Right cardiac atrium (tissue), 5 donors: ENCODE data around the gene ADGRF5. TPM values are rescaled to one million over a fixed set of nuclear protein-coding genes. Genes with fewer than 3 reads are reported as not detected.

ENCODE experiments used
- ATAC-seq, 2 donors: fragments of 200-7000 bp; cut with Tn5 transposase; one replicate each; pipeline versions ENCODE4 v1.8.0 to v1.9.1; 2020; ENCODE audit warnings: moderate library complexity in 2 of 2, mild to moderate bottlenecking in 1 of 2
- DNase-seq, 3 donors: peaks; one replicate each; pipeline ENCODE4 v3.0.0-alpha.2; 2020
- H3K27ac ChIP-seq: one replicate; pipeline ENCODE4 v1.5.1; 2013; ENCODE audit warnings: mild to moderate bottlenecking, low read length, control low read depth, moderate library complexity
- H3K27me3 ChIP-seq: one replicate; pipeline ENCODE4 v1.6.1; 2013; ENCODE audit not compliant: control insufficient read depth, insufficient read depth
- H3K4me1 ChIP-seq: one replicate; pipeline ENCODE4 v1.6.1; 2013; ENCODE audit warnings: low read length; ENCODE audit not compliant: control insufficient read depth, insufficient read depth
- H3K4me3 ChIP-seq: one replicate; pipeline ENCODE4 v1.5.1; 2013; ENCODE audit warnings: low read length, control low read depth
- H3K9me3 ChIP-seq: one replicate; pipeline ENCODE4 v1.6.1; 2013; ENCODE audit warnings: low read length; ENCODE audit not compliant: control insufficient read depth
- WGBS: extraction: QIAGEN DNeasy Blood & Tissue Kit; methylation state at CpG from one replicate; pipeline ENCODE4 v1.1.7; 2013; 5-methylcytosine and 5-hydroxymethylcytosine counted together
- intact Hi-C, 4 donors: fragments of 100-400 bp; cut with DNase I; formaldehyde crosslinking; loops; one replicate each; pipeline versions ENCODE4 v1.11.0 to v1.14.0; 2022 to 2023
- polyA plus RNA-seq: library from polyadenylated mRNA; stranded (reverse); fragments of 200-250 nt; gene quantifications from one replicate; pipeline ENCODE4 v1.2.3, GENCODE V29; 2013
- total RNA-seq, 4 donors: library from RNA; stranded (reverse); fragmentation: NEBNext Ultra II Directional; extraction: Animal tissue kit (Norgen Biotek cat#: 25700); gene quantifications; one replicate each; pipeline ENCODE4 v1.2.1, GENCODE V29; 2021
- donor health status: healthy with polysubstance abuse.
- donor health status: DM: no; HTN: yes; CAD: no.
- donor health status: DM: no; HTN: no; CAD: no.
- donor health status: DM: no; HTN: yes; CAD: no; lungs with severe emphysema.
- donor health status: DM: yes; HTN: yes; CAD: no.

Gene ADGRF5
- total and polyA plus RNA-seq, 5 donors: 23.9 to 61.9 (median 38.1) TPM

- 68% methylated on average over 4 of the region's 4 CpGs for WGBS
- no peak overlapping the region for H3K4me3 ChIP-seq
- DNase-seq (no peak), ATAC-seq (peak in 1 of 2 donors; percentile 58)
- H3K9me3 ChIP-seq: no peaks in the 10 kb centered on the region
- intact Hi-C loops: loop anchor here in 1 of 4 donors (10.0 kb wide), 1 partner anchor 70 kb away; no protein-coding TSS in a partner anchor
- H3K27ac ChIP-seq: no peak overlapping the region
- peaks cover 2% of the 10 kb centered on the region for H3K4me1 ChIP-seq
- H3K27me3 ChIP-seq: no peaks in the 10 kb centered on the region
These were observed 7.4 kb downstream of the ADGRF5 start for GRCh38 chr6:46914279-46914810.

- DNase-seq (no peak), ATAC-seq (peak; percentile 57 to 89)
- Histone ChIP-seq H3K27me3 (no peaks in the 10 kb centered on the region), H3K4me3 (no peak overlapping the region), H3K4me1 (no peaks in the 10 kb centered on the region), H3K27ac (peak overlapping the region; percentile 61), H3K9me3 (no peaks in the 10 kb centered on the region)
- 39% methylated on average over 2 of the region's 2 CpGs for WGBS
- intact Hi-C loops: no loop called here
These were observed 12.4 kb downstream of the ADGRF5 start for GRCh38 chr6:46909371-46909770.

GRCh38 chr6:46906776-46907175 lies 15.0 kb downstream of the ADGRF5 start:
- H3K4me1 ChIP-seq: peaks cover 6% of the 10 kb centered on the region
- 89% methylated on average over 3 of the region's 3 CpGs for whole genome bisulfite sequencing
- ATAC-seq (no peak), DNase-seq (no peak)
- intact Hi-C loops: no loop called here
- H3K9me3 ChIP-seq: no peaks in the 10 kb centered on the region
- no peaks in the 10 kb centered on the region for H3K27me3 ChIP-seq
- no peak overlapping the region for H3K4me3 ChIP-seq
- no peak overlapping the region for H3K27ac ChIP-seq

GRCh38 chr6:46904117-46904516 lies 17.6 kb downstream of the ADGRF5 start:
- 71% methylated on average over 3 of the region's 3 CpGs for WGBS
- no peak overlapping the region for H3K4me3 ChIP-seq
- DNase-seq (no peak), ATAC-seq (no peak)
- no peaks in the 10 kb centered on the region for H3K9me3 ChIP-seq
- H3K27me3 ChIP-seq: no peaks in the 10 kb centered on the region
- intact Hi-C loops: no loop called here
- H3K27ac ChIP-seq: peak overlapping the region; percentile 42
- H3K4me1 ChIP-seq: peaks cover 6% of the 10 kb centered on the region

GRCh38 chr6:46903175-46903574 lies 18.6 kb downstream of the ADGRF5 start:
- DNase-seq: peak in 1 of 3 donors; percentile 36
- H3K27ac ChIP-seq: no peak overlapping the region
- intact Hi-C loops: no loop called here
- 44% methylated on average over 4 of the region's 4 CpGs for WGBS
- ATAC-seq: peak; percentile 56 to 85
- peaks cover 6% of the 10 kb centered on the region for H3K4me1 ChIP-seq
- no peaks in the 10 kb centered on the region for H3K27me3 ChIP-seq
- H3K4me3 ChIP-seq: no peak overlapping the region
- no peaks in the 10 kb centered on the region for H3K9me3 ChIP-seq

GRCh38 chr6:46901882-46902314 lies 19.8 kb downstream of the ADGRF5 start:
- DNase-seq: no peak
- WGBS: 34% methylated on average over 5 of the region's 5 CpGs
- Histone ChIP-seq H3K27me3 (no peaks in the 10 kb centered on the region), H3K9me3 (no peaks in the 10 kb centered on the region), H3K4me1 (peaks cover 6% of the 10 kb centered on the region), H3K27ac (peak overlapping the region; percentile 5), H3K4me3 (no peak overlapping the region)
- ATAC-seq: peak in 1 of 2 donors; percentile 30
- intact Hi-C loops: no loop called here

GRCh38 chr6:46900266-46900665 lies 21.5 kb downstream of the ADGRF5 start:
- intact Hi-C loops: no loop called here
- Histone ChIP-seq H3K4me3 (no peak overlapping the region), H3K27ac (no peak overlapping the region), H3K9me3 (no peaks in the 10 kb centered on the region), H3K27me3 (no peaks in the 10 kb centered on the region), H3K4me1 (peaks cover 11% of the 10 kb centered on the region)
- no peak for ATAC-seq
- WGBS: 42% methylated on average over 3 of the region's 3 CpGs
- DNase-seq: no peak

GRCh38 chr6:46899659-46900058 lies 22.1 kb downstream of the ADGRF5 start:
- 77% methylated on average over 4 of the region's 4 CpGs for WGBS

GRCh38 chr6:46898006-46898405 lies 23.7 kb downstream of the ADGRF5 start:
- no peaks in the 10 kb centered on the region for H3K9me3 ChIP-seq
- H3K27ac ChIP-seq: no peak overlapping the region
- no peaks in the 10 kb centered on the region for H3K27me3 ChIP-seq
- DNase-seq (no peak), ATAC-seq (peak; percentile 16 to 34)
- no peak overlapping the region for H3K4me3 ChIP-seq
- peaks cover 14% of the 10 kb centered on the region for H3K4me1 ChIP-seq
- WGBS: 27% methylated on average over 2 of the region's 2 CpGs
- intact Hi-C loops: no loop called here

More at GRCh38 chr6:46899659-46900058, 22.1 kb downstream of the ADGRF5 start:
- intact Hi-C loops: no loop called here
- Histone ChIP-seq H3K9me3 (no peaks in the 10 kb centered on the region), H3K4me3 (no peak overlapping the region), H3K4me1 (peaks cover 12% of the 10 kb centered on the region), H3K27ac (no peak overlapping the region), H3K27me3 (no peaks in the 10 kb centered on the region)
- ATAC-seq (no peak), DNase-seq (no peak)

- Histone ChIP-seq H3K4me3 (no peak overlapping the region), H3K27me3 (no peaks in the 10 kb centered on the region), H3K27ac (no peak overlapping the region), H3K9me3 (no peaks in the 10 kb centered on the region), H3K4me1 (peaks cover 8% of the 10 kb centered on the region)
- DNase-seq (no peak), ATAC-seq (no peak)
- intact Hi-C loops: no loop called here
These were observed 24.9 kb downstream of the ADGRF5 start for GRCh38 chr6:46896871-46897270.

- intact Hi-C loops: no loop called here
- WGBS: 36% methylated on average over 7 of the region's 7 CpGs
These were observed 25.8 kb downstream of the ADGRF5 start for GRCh38 chr6:46895930-46896329.

GRCh38 chr6:46894433-46894832 lies 27.3 kb downstream of the ADGRF5 start:
- Histone ChIP-seq H3K4me3 (no peak overlapping the region), H3K9me3 (no peaks in the 10 kb centered on the region), H3K27ac (no peak overlapping the region), H3K4me1 (peaks cover 12% of the 10 kb centered on the region), H3K27me3 (no peaks in the 10 kb centered on the region)
- DNase-seq (no peak), ATAC-seq (no peak)
- intact Hi-C loops: no loop called here

More at GRCh38 chr6:46895930-46896329, 25.8 kb downstream of the ADGRF5 start:
- DNase-seq: peak in 2 of 3 donors; percentile 63 to 77
- Histone ChIP-seq H3K9me3 (no peaks in the 10 kb centered on the region), H3K4me3 (no peak overlapping the region), H3K27ac (peak overlapping the region; percentile 23), H3K4me1 (peaks cover 12% of the 10 kb centered on the region), H3K27me3 (no peaks in the 10 kb centered on the region)
- peak; percentile 5 to 28 for ATAC-seq
